Stimulated activated CD8-positive, alpha-beta memory T cell treated with anti-CD3 and anti-CD28 coated beads, Interleukin-7, amount 100 ng/mL, for 24 hours (primary cell): ENCODE measurements around the gene CALML4.
"Not testable (repeated sequence)": the region's sequence is repeated elsewhere in the genome, so short reads cannot be mapped to it uniquely, and the experiment has no call there.

Experiments
- DNase-seq: peaks from one replicate; pipeline ENCODE4 v3.0.0-alpha.2; 2020; ENCODE audit warnings: low read depth

The CALML4 gene

GRCh38 chr15:68208136-68208535 is 3.0 kb upstream of the CALML4 start:
- no peak for DNase-seq

GRCh38 chr15:68207176-68207935 is 2.2 kb upstream of the CALML4 start:
- DNase-seq: no peak

DNA sequence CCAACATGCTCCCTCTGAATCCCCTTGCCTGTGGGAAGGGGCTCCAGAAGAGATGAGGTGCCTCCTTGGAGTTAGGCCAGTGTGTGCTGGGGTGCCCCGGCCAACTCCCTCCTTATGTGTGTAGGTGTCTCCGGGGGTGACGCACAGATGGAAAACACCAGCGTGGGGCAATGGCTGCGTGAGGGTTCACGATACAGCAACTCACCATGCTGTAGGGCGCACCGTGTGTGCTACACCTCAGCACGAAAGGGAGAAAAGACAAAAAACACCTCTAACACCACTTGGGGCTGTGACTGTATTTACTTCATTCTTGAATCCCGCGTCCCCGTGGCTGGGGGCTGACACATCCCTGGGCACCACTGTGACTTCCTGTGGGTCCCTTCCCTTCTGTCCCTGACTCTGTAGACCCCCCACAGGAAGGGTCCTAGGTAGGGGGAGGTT is 1.6 kb upstream of the CALML4 start:
- DNase-seq: no peak

- no peak for DNase-seq
These were observed 915 bp upstream of the CALML4 start for GRCh38 chr15:68205954-68206539.

DNA sequence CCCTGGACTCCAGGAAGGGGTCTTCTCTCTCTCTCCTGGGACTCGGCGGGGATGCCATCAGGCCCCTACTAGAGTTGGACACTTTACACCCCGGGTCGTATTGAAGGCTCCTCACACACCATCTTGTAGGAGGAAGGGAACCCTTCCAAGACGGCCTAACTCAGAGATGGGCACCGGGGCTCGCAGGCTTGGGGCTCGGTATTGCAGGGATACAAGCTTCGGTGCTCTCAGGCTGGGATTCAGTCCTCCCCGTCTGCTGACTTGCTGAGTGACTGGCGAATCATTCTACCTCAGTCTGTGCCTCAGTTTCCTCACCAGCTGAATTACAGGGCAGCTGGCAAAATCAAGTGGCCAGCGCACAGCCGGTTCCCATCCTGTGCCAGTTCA is 419 bp upstream of the CALML4 start:
- no peak for DNase-seq

- DNase-seq: no peak
These were observed 771 bp downstream of the CALML4 start for GRCh38 chr15:68204361-68204760.

DNA sequence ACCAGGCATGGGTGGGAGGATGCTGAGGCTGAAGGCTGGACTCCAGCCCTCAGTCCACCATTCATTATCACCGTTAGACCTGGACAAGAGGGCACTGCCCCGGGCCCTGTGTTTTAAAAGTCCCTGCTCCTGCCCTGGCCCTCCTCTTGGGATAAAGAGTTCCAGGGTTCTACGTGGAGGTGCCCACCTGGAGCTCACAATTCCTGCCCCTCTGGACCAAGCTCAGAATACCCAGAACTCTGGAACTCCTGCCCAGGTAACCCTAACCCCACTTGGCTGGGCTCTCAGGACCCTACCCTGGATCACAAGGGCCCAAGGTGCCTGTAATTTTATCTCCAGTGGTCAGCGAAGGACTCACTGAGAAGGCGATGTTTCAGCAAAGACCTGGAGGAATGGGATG is 1.2 kb downstream of the CALML4 start:
- no peak for DNase-seq

GRCh38 chr15:68203486-68203885 is 1.6 kb downstream of the CALML4 start:
- no peak for DNase-seq

GRCh38 chr15:68202994-68203393 is 2.1 kb downstream of the CALML4 start:
- not testable (repeated sequence) for DNase-seq

DNA sequence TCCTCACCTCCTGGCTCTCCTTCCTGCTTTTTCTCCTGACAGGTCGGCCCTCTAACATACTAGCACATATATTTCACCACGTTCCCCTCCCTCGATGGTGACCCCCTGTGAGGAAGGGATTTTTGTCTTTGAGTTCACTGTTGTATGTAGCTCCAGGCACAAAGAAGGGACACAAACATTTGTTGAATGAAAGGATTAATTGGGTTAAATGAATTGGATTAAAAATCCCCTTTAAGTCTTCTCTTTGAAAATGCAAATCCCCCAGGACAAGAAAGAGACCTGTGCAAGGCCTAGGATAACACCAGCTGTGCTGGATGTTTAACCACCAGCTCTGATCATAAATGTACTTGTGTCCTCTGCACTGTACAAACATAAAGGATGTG is 3.3 kb downstream of the CALML4 start:
- no peak for DNase-seq

DNA sequence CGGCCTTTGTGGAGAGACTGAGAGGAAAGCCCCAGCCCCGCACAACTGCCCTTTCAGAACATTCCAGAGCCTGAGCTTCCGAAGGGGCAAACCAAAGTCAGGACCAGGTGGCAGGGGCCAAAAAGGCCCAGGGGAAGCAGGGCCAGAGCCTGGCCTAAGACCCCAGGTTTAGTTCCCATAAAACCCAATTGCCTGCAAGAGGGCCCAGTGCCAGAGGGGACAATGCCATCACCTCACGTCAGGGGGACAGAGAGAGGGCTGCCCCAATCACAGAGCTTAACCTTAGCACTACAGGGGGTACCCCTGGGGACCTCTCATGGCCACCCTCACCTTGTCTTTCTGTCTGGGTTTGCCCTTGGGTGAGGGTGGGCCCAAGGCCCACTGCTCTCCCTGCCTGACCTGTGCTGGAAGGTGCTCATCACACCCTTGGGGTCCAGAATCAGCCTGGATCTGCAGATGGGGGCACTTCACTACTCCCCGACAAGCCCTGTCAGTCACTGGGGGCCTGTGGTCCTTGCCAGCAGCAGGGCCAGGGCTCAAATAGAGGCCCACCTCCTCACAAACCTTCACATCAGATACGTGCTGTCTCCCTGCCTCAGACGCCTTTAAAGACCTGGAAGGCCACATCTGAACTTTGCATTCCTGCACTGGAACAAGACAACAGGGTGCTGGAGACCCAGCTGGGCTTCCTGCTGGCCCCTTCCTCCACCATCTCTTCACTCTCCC is 3.8 kb downstream of the CALML4 start:
- no peak for DNase-seq

- DNase-seq: no peak
These were observed 4.9 kb downstream of the CALML4 start for GRCh38 chr15:68200016-68200861.

- no peak for DNase-seq
These were observed 5.8 kb downstream of the CALML4 start for GRCh38 chr15:68199340-68199739.

- no peak for DNase-seq
These were observed 7.3 kb downstream of the CALML4 start for GRCh38 chr15:68197661-68198437.

- no peak for DNase-seq
These were observed 8.0 kb downstream of the CALML4 start for GRCh38 chr15:68197170-68197492.

DNA sequence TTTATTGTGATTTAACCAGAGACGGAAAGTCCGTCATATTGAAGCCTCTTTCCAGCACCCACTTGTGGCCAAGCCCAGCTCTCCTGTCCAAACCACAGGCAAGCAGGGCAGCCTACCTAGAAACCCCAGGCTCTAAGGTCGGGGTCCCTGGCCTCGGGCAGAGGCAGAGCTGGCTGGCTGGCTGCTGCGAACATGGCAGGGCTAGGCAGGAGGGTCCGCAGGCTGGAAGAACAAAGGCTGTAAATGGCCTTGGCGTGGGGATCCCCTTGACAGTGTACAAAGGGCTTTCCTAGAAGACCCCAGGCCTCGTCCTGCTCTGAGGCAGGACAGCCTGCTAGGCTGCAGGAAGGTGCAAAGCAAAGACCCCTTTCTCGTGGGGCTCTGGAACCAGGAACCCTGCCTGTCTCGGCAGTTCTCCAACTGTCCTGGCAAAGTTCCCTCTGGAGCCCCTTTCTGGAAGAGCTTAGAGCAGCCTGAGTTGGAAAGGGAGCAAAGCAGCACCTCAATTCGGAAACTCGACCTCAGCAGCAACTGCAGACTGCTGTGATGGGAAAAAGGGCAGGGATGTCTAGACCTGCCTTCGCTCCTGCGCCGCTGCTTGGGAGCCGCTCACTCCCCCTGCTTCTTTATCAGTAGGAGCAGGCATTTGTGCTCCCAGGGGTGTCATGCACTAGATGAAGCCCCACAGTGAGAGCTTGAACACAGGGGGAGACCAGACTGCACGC is 8.5 kb downstream of the CALML4 start:
- no peak for DNase-seq

- no peak for DNase-seq
These were observed 9.6 kb downstream of the CALML4 start for GRCh38 chr15:68195336-68196112.

GRCh38 chr15:68192804-68193486 is 12.2 kb downstream of the CALML4 start:
- DNase-seq: no peak

- no peak for DNase-seq
These were observed 13.0 kb downstream of the CALML4 start for GRCh38 chr15:68192117-68192516.

DNA sequence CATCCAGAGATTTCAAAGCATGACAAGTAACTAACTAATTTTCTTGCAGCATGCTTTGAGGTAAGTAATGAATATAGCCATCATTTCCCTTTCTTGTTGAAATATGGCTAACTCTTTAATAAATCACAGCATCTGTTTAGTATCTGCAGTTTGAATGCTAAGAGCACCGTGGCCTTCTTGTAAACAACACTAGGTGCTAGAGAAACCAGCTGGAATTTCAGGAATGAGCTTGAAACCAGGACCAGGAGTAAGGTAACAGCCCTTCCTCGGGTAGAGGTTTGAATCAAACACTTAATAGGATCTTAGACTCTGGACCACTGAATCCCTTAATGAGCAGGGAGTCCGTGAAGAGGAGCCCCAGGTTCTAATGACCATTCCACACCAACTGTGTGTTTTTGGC is 13.6 kb downstream of the CALML4 start:
- DNase-seq: no peak
